SK-N-MC (cell line): Measurements from ENCODE around the gene CENPO.

Experiments
- EZH2 ChIP-seq: fragments of 200-600 bp; sonication (generic); IDR thresholded peaks from one replicate; pipeline ENCODE4 v1.6.1; 2017; ENCODE audit warnings: antibody characterized with exemption
- FOXP2 ChIP-seq: optimal IDR thresholded peaks from 2 replicates; pipeline ENCODE3; 2011; ENCODE audit warnings: mild to moderate bottlenecking, moderate library complexity; ENCODE audit not compliant: insufficient read depth; ENCODE audit errors: extremely low read length, control extremely low read depth
- POLR2AphosphoS5 ChIP-seq: IDR thresholded peaks from 2 replicates; pipeline ENCODE4 v1.6.1; 2012; ENCODE audit warnings: mild to moderate bottlenecking, low read depth, low read length, borderline replicate concordance

DNA sequence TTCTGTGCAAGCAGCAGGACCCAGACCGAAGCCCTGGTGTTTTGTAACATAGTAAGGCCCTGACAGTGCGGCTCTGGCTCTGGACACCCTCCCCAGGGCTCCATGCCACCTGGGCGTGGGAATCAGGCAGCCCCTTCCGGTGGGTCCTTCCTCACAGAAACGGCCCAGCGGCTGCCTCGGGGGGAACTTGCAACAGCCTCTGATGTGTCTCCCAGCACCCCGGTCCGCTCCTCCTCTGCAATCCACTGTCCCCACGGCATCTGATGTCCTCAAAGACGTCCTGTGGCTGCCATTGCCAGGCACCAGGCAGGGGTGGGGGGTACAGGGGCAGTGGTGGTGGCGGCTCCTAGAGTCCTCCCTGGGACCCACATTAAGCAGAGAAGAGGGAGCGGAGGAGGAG is 58.8 kb downstream of the CENPO start:
- TF ChIP-seq POLR2AphosphoS5, result no peak
- no peak for TF ChIP-seq EZH2
- no peak for TF ChIP-seq FOXP2
